IMR-90 (cell line): Measurements from ENCODE around the gene PDXK. TPM values are rescaled to one million over a fixed set of nuclear protein-coding genes. Genes with fewer than 3 reads are reported as not detected.

ENCODE experiments used
- ATAC-seq: fragments of 200-7000 bp; cut with Tn5 transposase; 2 replicates; pipeline ENCODE4 v1.9.1; 2020; ENCODE audit warnings: low read depth, mild to moderate bottlenecking, moderate library complexity
- BruUV-seq: library from RNA; stranded (reverse); fragments of 400-500 nt; replicated peaks from 2 replicates; lab custom pipeline; 2021; lab: Mats Ljungman, UMichigan
- CTCF ChIA-PET: fragments of 300-600 bp; formaldehyde crosslinking; extraction: SDS; loops from one replicate; lab custom pipeline; 2021; ENCODE audit warnings: antibody characterized with exemption; lab: Yijun Ruan, JAX
- POLR2A ChIA-PET: fragments of 300-600 bp; sonication (Branson Sonifier 250); formaldehyde crosslinking; loops from one replicate; lab custom pipeline; 2022; ENCODE audit warnings: antibody characterized with exemption; ENCODE audit not compliant: unreplicated experiment; lab: Charles Lee
- DNase-seq: peaks from one replicate; pipeline ENCODE4 v3.0.0; 2013
- H2AFZ ChIP-seq: replicated peaks from 2 replicates; pipeline ENCODE3; 2013; ENCODE audit warnings: low read length, mild to moderate bottlenecking; ENCODE audit not compliant: poor library complexity
- H2AK5ac ChIP-seq: 2 replicates; pipeline ENCODE4 v1.6.1; 2013; ENCODE audit warnings: low read depth, low read length, inconsistent platforms
- H2AK9ac ChIP-seq: replicated peaks from 2 replicates; pipeline ENCODE3; 2013; ENCODE audit warnings: mild to moderate bottlenecking, low read depth, low read length, moderate library complexity; ENCODE audit not compliant: poor library complexity
- H2BK120ac ChIP-seq: 2 replicates; pipeline ENCODE4 v1.6.1; 2013; ENCODE audit warnings: low read depth, low read length, inconsistent platforms
- H2BK15ac ChIP-seq: 3 replicates; pipeline ENCODE4 v1.6.1; 2013; ENCODE audit warnings: low read depth, low read length, inconsistent platforms
- H2BK20ac ChIP-seq: 2 replicates; pipeline ENCODE4 v1.6.1; 2013; ENCODE audit warnings: low read depth, mild to moderate bottlenecking, inconsistent platforms, low read length, moderate library complexity
- H2BK5ac ChIP-seq: 2 replicates; pipeline ENCODE4 v1.6.1; 2013; ENCODE audit warnings: mild to moderate bottlenecking, low read depth, low read length, inconsistent platforms; ENCODE audit not compliant: poor library complexity, severe bottlenecking
- H3K14ac ChIP-seq: replicated peaks from 2 replicates; pipeline ENCODE4 v1.6.1; 2013; ENCODE audit warnings: low read depth, low read length, inconsistent platforms
- H3K18ac ChIP-seq: 2 replicates; pipeline ENCODE4 v1.6.1; 2013; ENCODE audit warnings: low read depth, low read length, control low read depth
- H3K23ac ChIP-seq: 2 replicates; pipeline ENCODE4 v1.6.1; 2013; ENCODE audit warnings: low read depth, low read length, inconsistent platforms
- H3K27ac ChIP-seq: 2 replicates; pipeline ENCODE4 v1.5.1; 2013; ENCODE audit warnings: mild to moderate bottlenecking, control low read depth, low read length; ENCODE audit not compliant: insufficient read depth
- H3K27me3 ChIP-seq: 2 replicates; pipeline ENCODE4 v1.6.1; 2013; ENCODE audit warnings: low read length; ENCODE audit not compliant: control insufficient read depth, insufficient read depth
- H3K36me3 ChIP-seq: 2 replicates; pipeline ENCODE4 v1.6.1; 2013; ENCODE audit warnings: low read length, mixed read lengths; ENCODE audit not compliant: control insufficient read depth, insufficient read depth
- H3K4ac ChIP-seq: 2 replicates; pipeline ENCODE4 v1.6.1; 2013; ENCODE audit warnings: low read depth, low read length, inconsistent platforms
- H3K4me1 ChIP-seq: 2 replicates; pipeline ENCODE4 v1.6.1; 2013; ENCODE audit warnings: low read length, mixed read lengths; ENCODE audit not compliant: control insufficient read depth, insufficient read depth
- H3K4me2 ChIP-seq: 2 replicates; pipeline ENCODE4 v1.6.1; 2013; ENCODE audit warnings: low read depth, mild to moderate bottlenecking, control low read depth, low read length, moderate library complexity
- H3K4me3 ChIP-seq: 2 replicates; pipeline ENCODE4 v1.5.1; 2013; ENCODE audit warnings: low read depth, mild to moderate bottlenecking, control low read depth, low read length, moderate library complexity; ENCODE audit not compliant: insufficient read depth
- H3K56ac ChIP-seq: 2 replicates; pipeline ENCODE4 v1.6.1; 2013; ENCODE audit warnings: low read length, inconsistent platforms; ENCODE audit not compliant: insufficient read depth; ENCODE audit errors: extremely low read depth
- H3K79me1 ChIP-seq, 2 experiments: 2 replicates each; pipeline ENCODE4 v1.6.1; 2013; ENCODE audit warnings: low read length in 2 of 2, inconsistent platforms in 1 of 2, low read depth in 1 of 2
- H3K9ac ChIP-seq: 2 replicates; pipeline ENCODE4 v1.6.1; 2013; ENCODE audit warnings: low read depth, low read length, control low read depth
- H3K9me1 ChIP-seq: 2 replicates; pipeline ENCODE4 v1.6.1; 2013; ENCODE audit warnings: low read length, inconsistent platforms; ENCODE audit not compliant: insufficient read depth
- H3K9me3 ChIP-seq: 2 replicates; pipeline ENCODE4 v1.6.1; 2013; ENCODE audit warnings: low read length; ENCODE audit not compliant: control insufficient read depth, insufficient read depth
- H4K20me1 ChIP-seq: 2 replicates; pipeline ENCODE4 v1.6.1; 2013; ENCODE audit warnings: low read length, inconsistent platforms; ENCODE audit not compliant: insufficient read depth
- H4K5ac ChIP-seq: 2 replicates; pipeline ENCODE4 v1.6.1; 2013; ENCODE audit warnings: mild to moderate bottlenecking, low read depth, low read length, control low read depth
- H4K8ac ChIP-seq, 2 experiments: 2 replicates each; pipeline ENCODE4 v1.6.1; 2013; ENCODE audit warnings: low read depth in 2 of 2, low read length in 2 of 2, control low read depth in 1 of 2, inconsistent platforms in 1 of 2
- H4K91ac ChIP-seq: 2 replicates; pipeline ENCODE4 v1.6.1; 2013; ENCODE audit warnings: low read depth, low read length, inconsistent platforms; ENCODE audit not compliant: insufficient read depth
- MAZ ChIP-seq: IDR thresholded peaks from 2 replicates; pipeline ENCODE4 v1.6.1; 2012; ENCODE audit warnings: low read depth, mild to moderate bottlenecking, low read length, improper control_type of control experiment, moderate library complexity, borderline replicate concordance
- POLR2A ChIP-seq: IDR thresholded peaks from 2 replicates; pipeline ENCODE4 v1.6.1; 2012; ENCODE audit warnings: mild to moderate bottlenecking, low read depth, low read length
- WGBS, 2 experiments: methylation state at CpG; one replicate each; pipeline versions ENCODE4 v1.1.5 to v1.1.7; 2013; ENCODE audit warnings: missing lambda C conversion rate in 2 of 2; ENCODE audit not compliant: insufficient read length in 1 of 2; ENCODE audit errors: extremely low coverage in 2 of 2; 5-methylcytosine and 5-hydroxymethylcytosine counted together
- dilution Hi-C: fragments of 300-500 bp; cut with HindIII; formaldehyde crosslinking; loops from one replicate; pipeline ENCODE4 v1.14.3; 2018; ENCODE audit warnings: low sequenced_read_pairs; ENCODE audit not compliant: unreplicated experiment
- in situ Hi-C: fragments of 300-500 bp; cut with MboI; formaldehyde crosslinking; loops from 3 replicates; pipeline ENCODE4 v1.14.3; 2019; ENCODE audit warnings: low sequenced_read_pairs, inconsistent platforms, mixed read lengths
- intact Hi-C: fragments of 100-400 bp; cut with micrococcal nuclease; formaldehyde crosslinking; loops from 2 replicates; pipeline ENCODE4 v1.10.0; 2022
- polyA plus RNA-seq, 3 experiments: library from polyadenylated mRNA; depleted of rRNA; stranded (reverse); fragments of >200 nt; gene quantifications; 2 replicates each; pipeline ENCODE4 v1.2.3, GENCODE V29; 2012; ENCODE audit warnings: low replicate concordance in 1 of 3
- total RNA-seq: library from RNA; depleted of rRNA; stranded (reverse); fragments of >200 nt; gene quantifications from 2 replicates; pipeline ENCODE4 v1.2.3, GENCODE V29; 2012

PDXK gene
- total and polyA plus RNA-seq, 2 of the 4 experiments (the other 2 are of a cell fraction) = 155 to 312 TPM

DNA sequence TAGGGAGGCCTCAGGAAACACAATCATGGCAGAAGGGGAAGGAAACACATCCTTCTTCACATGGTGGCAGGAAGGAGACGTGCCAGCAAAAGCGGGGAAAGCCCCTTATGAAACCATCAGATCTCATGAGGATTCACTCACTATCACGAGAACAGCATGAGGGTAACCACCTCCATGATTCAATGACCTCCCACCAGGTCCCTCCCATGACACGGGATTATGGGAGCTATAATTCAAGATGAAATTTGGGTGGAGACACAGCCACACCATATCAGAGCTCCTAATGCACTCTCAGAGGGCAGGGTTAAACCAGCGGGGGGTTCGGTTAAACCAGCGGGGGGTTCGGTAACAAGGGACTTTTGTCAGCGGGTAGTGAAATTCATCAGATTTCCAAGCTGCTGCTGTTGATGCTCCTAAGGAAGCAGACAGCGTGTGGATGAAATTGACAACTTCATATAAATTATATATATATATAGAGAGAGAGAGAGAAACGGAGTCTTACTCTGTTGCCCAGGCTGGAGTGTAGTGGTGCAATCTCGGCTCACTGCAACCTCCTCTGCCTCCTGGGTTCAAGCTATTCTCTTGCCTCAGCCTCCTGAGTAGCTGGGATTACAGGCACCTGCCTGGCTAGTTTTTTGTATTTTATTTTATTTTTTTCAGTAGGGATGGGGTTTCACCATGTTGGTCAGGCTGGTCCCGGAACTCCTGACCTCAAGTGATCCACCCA, 52.9 kb downstream of the PDXK start:
- Histone ChIP-seq H3K27ac (no peak overlapping the region), H3K18ac (no peak overlapping the region), H2BK120ac (no peak overlapping the region), H3K56ac (no peak overlapping the region), H2AFZ (no peak overlapping the region), H3K14ac (no peak overlapping the region), H3K36me3 (peaks cover 16% of the 10 kb centered on the region), H3K27me3 (no peaks in the 10 kb centered on the region), H3K4me1 (peaks cover 15% of the 10 kb centered on the region), H2BK20ac (no peak overlapping the region), H2BK5ac (no peak overlapping the region), H3K4ac (no peak overlapping the region), H3K9me1 (peaks cover 14% of the 10 kb centered on the region), H2AK5ac (no peak overlapping the region), H4K5ac (no peak overlapping the region), H3K79me1 (peaks cover 0 to 27% of the 10 kb centered on the region in 2 experiments; a peak in 3 of 4 replicates), H4K20me1 (peaks cover 15% of the 10 kb centered on the region; the same call in 1 of the 2 replicates), H4K91ac (no peak overlapping the region), H4K8ac (no peak overlapping the region), H2AK9ac (no peak overlapping the region), H3K23ac (no peak overlapping the region), H2BK15ac (no peak overlapping the region), H3K9me3 (no peaks in the 10 kb centered on the region), H3K4me2 (no peak overlapping the region), H3K4me3 (no peak overlapping the region), H3K9ac (no peak overlapping the region)
- in situ Hi-C loops = no loop called here
- TF ChIP-seq MAZ = no peak
- no peak for TF ChIP-seq POLR2A
- no TSS peak for BruUV-seq
- intact Hi-C loops = no loop called here
- no peak for DNase-seq
- dilution Hi-C loops = no loop called here
- no peak for ATAC-seq
- ChIA-PET CTCF (interaction anchor here (0.6 kb wide), 1 partner anchor 101 kb away, joined by 5 read pairs; no protein-coding TSS in a partner anchor), POLR2A (no interaction called here)
- 83% methylated on average over 2 of the region's 13 CpGs; no CpG with 5 or more reads in 1 of the 2 experiments for WGBS, 2 experiments
